Activated gamma-delta T cell treated with anti-CD3 and anti-CD28 coated beads, Interleukin-2, amount 50 U/mL, for 16 hours (primary cell): Measurements from ENCODE around the gene ZNF862.
"Not testable (repeated sequence)": the region's sequence is repeated elsewhere in the genome, so short reads cannot be mapped to it uniquely, and the experiment has no call there.

Experiments used
- DNase-seq: peaks from one replicate; pipeline ENCODE4 v3.0.0-alpha.2; 2020; ENCODE audit warnings: low read depth

Gene ZNF862

DNA sequence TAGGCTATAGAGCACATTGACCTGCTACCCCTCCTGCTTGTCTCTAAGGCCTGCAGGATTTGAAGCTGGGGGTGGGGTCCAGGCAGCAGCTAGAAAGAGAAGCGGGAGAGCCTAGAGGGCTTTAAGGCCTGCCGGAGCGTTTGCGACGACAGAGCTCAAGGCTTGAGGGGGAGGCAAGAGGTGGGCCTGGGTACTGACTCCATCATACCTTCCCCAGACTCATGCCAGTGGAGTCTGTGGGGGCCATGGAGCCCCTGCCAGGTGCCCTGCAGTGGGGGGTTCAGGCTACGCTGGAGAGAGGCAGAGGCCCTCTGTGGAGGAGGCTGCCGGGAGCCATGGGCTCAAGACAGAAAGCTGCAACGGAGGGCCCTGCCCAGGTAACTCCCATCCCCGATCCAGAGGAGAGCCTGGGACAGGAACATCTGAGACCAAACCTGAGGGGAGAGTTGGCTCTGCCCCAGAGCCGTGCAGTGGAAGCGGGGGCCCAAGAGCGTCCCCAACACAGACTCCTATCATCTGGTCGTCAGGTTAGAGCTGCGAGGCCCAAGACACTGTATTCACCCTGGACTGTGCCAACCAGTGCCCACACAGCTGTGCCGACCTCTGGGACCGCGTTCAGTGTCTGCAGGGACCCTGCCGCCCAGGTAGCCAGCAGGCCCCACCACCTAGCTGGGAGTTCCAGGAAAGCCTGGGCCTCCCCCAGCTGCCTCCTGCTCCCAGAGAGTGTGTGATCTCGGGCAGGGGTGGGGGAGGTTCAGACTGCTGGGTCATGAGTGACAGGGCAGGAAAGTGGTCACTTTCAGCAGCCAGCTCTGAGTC lies 13.2 kb upstream of the ZNF862 start:
- no peak for DNase-seq

DNA sequence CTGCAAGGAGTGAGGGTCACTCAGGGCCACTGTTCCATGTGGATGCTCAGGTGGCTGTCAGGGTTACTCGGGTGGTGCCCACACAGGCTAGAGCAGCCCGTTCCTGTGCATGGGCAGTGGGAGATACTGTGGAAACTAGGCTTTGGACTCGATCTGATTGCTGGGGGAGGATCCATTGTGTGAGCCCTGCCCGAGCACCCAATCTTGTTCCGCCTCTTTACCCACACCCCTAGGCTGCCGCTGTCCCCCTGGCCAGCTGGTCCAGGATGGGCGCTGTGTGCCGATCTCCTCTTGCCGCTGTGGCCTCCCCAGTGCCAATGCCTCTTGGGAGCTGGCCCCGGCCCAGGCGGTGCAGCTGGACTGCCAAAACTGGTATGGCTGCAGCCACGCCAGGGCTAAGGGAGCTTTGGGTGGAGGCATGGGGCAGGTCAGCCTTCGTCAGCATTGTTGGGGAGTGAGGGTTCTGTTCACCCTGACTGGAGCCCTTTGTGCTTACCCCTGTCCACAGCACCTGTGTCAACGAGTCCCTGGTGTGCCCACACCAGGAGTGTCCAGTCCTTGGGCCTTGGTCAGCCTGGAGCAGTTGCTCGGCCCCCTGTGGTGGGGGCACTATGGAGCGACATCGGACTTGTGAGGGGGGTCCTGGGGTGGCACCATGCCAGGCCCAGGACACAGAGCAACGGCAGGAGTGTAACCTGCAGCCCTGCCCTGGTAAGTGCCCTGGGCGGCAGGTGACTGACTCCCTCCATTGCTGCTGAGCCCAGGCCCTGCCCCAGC lies 12.4 kb upstream of the ZNF862 start:
- DNase-seq: no peak

DNA sequence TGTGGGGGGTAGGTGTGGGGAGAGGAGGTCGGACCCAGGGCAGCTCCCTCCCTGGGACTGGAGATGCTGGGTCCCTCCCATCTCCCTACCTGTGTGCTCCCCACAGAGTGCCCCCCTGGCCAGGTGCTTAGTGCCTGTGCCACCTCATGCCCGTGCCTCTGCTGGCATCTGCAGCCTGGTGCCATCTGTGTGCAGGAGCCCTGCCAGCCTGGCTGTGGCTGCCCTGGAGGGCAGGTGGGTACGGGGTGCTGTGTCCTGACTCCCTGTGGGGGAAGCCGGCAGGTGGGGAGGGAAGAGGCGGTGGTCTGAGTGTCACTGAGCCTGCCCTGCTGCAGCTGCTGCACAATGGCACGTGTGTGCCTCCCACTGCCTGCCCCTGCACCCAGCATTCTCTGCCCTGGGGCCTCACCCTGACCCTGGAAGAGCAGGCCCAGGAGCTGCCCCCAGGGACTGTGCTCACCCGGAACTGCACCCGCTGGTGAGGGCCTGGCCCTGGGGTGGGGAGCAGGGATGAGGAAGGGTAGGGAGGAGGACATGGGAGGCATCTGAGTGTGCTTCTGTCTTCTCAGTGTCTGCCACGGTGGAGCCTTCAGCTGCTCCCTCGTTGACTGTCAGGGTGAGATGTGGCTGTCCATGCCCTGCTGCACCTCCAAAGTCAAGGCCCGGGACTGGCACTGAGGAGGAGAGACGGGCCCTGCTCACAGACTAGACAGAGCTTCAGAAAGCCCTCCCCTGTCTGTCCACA lies 11.7 kb upstream of the ZNF862 start:
- DNase-seq: no peak

DNA sequence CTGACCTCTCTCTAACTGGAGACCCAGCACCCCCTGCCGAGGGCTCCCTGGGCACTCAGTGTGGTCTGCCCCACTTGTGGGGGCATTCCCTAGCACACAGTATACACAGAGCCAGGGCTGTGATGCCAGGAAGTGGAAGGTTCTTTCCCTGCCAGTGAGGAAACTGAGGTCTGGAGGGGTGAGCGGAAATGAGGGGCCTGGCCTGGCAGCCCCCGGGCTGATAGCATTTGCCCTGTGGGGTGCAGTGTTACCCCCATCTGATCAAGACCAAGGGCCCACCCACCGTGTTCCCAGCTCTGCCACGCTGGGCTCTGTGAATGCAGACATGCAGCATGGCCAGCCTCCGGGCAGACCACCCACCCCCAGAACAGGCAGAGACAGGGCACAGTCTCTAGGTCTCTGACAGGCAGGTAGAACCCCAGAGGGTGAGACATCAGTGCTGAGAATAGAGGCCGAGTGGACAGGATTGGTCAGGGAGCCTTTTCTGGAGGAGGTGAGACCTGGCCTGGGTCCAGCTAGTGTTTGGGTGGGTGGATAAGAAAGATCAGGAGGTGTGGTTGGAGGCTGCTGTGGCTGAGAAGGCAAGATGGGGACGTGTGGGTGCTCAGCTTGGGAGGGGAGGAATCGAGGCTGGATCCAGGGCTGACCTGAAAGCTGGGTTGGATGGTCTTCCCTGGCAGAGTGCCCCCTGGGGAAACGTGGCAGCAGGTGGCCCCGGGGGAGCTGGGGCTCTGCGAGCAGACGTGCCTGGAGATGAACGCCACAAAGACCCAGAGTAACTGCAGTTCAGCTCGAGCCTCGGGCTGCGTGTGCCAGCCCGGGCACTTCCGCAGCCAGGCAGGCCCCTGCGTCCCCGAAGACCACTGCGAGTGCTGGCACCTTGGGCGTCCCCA lies 10.8 kb upstream of the ZNF862 start:
- no peak for DNase-seq

DNA sequence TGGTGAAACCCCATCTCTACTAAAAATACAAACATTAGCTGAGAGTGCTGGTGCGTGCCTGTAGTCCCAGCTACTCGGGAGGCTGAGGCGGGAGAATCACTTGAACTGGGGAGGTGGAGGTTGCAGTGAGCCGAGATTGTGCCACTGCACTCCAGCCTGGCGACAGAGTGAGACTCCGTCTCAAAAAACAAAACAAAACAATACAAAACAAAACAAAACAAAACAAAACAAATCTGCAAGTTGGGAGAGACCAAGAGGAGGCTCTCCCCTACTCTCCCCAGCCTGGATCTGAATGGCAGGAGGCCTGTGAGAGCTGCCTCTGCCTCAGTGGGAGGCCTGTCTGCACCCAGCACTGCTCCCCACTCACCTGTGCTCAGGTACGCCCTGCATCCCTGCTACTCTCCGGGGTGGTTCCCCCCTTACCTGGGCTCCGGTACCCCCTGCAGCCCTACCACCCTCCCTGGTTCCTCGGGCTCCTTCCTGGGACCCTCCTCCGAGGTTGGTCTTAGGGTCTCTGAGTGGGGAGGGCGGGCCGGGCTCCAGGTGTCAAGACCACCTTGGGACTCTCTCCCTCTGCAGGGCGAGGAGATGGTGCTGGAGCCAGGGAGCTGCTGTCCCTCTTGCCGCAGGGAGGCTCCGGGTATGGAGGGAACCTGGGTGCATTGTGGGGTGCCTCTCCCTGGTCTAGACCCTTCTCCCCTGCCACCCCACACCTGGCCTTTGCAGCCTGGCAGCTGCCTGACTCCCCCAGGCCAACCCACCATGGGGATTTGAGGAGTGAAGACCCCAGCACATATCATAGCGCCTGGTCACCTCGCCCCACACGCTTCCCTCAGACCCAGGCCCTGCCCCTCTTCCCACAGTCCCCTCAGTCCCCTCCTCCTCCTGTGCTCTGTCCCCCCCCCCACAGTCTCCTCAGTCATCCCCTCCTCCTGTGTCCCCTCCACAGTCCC lies 9.5 kb upstream of the ZNF862 start:
- DNase-seq: no peak

DNA sequence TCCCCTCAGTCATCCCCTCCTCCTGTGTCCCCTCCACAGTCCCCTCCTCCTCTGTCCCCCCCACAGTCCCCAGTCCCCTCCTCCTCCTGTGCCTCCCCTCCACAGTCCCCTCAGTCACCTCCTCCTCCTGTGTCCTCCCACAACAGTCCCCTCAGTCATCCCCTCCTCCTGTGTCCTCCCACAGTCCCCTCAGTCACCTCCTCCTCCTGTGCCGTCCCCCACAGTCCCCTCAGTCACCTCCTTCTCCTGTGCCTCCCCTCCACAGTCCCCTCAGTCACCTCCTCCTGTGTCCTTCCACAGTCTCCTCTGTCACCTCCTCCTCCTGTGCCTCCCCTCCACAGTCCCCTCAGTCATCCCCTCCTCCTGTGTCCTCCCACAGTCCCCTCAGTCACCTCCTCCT lies 7.6 kb upstream of the ZNF862 start:
- DNase-seq: not testable (repeated sequence)

DNA sequence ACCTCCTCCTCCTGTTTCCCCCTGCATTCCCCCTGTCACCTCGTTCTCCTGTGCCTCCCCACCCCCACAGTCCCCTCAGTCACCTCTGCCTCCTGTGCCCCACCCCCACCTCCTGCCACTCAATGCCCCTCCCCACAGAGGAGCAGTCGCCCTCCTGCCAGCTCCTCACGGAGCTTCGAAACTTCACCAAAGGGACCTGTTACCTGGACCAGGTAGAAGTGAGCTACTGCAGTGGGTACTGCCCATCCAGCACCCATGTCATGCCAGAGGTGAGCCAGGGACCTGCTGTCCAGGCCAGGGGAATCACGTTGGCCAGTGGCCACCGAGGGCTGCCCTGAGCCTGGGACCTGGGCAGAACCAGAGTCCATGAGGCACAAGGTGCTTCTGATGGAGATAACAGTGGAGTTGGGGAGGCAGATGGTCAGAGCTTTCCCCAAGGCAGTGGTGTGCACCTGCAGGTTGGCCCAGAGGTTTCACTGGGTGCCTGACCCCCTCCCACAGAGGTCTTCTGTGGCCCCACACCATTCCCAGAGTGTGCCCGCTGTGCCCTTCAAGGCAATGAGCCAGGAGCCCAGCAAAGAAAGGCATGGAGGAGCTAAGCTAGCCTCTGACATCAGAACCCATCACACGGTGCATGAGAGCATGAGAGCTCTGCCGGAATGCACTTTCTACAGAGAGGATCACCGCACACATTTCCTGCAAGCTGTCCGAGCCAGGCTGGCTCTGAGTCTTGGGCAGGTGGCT lies 7.0 kb upstream of the ZNF862 start:
- DNase-seq: no peak

DNA sequence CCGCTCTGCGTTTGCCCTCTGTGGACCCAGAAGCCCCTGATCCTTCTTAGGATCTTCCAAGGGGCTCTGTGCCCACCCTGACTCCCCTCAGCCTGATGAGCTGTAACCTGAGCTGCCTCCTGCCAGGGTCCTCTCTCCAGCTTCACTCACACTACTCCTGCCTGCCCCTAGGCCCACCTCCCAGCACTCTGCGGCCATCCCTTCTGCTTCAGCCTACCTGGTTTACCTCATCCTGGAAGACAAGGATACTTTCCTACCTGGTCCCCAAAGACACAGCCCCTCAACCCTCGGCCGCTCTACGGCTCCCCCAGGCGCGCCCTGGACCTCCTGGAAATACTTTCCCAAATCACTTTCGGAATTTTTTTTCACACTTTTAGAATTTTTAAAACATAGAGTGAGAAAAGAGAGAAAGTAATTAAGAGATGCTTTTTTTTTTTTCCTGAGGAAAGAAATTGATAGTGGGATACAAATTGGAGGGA lies 6.4 kb upstream of the ZNF862 start:
- no peak for DNase-seq

DNA sequence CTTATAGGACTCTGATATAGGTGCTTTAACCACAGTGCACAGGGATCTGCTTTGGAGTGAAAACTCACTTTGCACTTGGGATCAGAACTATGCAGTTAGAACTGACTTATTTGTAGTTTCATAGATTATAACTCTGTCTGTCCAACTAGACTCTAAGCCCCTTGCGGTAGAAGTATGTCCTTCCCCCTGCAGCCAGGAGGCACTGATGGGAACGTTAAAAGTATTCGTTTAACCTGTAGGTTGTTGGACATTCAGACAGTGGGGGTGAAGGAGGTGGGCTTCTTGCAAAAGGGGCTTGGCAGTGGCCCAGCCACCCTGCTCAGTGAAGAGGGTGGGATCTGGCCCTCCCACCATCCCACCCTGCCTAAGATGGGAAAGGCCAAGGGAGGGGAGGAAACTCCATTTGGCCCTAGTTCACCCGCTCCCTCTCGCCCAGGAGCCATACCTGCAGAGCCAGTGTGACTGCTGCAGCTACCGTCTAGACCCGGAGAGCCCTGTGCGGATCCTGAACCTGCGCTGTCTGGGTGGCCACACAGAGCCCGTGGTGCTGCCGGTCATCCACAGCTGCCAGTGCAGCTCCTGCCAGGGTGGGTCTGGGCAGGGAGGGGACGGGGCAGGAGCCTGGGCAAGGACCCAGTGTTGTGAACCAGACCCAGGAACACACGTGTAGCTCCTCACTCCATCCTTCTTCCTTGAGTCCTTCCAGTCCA lies 5.7 kb upstream of the ZNF862 start:
- DNase-seq: no peak

DNA sequence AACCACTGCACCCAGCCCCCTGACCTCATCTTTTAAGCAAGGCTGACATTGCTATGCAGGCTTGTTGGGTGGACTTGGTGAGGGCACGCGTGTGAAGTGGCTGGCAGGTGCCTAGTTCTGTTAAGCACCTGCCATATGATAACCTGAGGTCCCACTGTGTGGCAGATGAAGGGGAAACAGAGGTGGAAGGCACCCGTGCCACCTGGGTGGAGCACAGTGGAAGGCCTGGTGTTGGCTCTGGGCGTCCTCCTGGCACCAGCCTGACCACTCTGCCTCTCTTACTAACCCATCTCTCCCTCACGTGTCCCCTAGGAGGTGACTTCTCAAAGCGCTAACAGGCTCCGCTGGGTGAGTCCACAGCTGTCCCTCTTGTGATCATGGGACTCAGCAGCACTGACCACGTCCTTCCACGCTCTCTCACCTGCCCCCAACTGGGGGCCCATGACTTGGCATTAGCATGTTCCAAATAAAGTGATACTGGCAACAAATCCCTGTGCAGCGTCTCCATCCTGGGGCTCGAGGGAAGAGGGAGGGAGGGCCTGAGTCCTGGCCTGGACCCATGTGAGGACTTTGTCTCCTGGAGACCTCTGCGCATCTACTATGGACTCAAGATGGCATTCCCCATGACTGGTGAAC lies 4.6 kb upstream of the ZNF862 start:
- no peak for DNase-seq

DNA sequence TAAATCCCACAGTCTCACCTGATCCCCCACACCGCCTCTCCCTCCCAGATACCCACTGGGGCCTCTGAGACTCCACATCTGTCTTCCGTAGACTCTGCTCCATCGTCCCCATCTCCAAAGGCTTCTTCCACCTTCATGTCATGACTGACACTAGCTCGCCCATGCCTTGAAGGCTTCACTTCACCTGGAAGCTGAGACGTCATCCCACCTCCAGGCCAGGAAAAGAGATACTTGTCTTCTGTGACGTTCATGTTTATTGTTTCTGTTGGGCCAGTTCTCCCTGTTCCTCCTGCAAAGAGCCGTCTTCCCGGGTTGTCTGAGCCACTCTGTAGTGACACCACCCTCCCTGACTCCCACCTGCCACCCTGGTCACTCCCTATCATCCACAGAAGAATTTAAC lies 3.6 kb upstream of the ZNF862 start:
- no peak for DNase-seq

DNA sequence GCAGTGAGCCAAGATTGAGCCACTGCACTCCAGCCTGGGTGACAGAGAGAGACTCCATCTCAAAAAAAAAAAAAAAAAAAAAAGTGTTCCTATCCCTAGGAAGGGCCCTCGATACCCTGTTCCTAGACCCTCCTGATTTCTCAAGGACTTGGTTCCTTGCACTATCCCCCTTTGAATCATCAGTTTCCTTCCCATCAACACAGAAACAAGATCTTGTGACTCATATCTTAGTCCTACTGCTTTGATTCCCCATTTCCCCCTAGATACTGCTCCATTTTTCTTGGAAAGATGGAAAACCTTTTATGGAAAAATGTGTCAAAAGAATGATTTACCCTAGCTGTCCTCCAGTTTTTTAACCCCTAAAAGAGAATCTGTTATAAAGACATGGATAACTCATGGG lies 1.7 kb upstream of the ZNF862 start:
- DNase-seq: no peak

DNA sequence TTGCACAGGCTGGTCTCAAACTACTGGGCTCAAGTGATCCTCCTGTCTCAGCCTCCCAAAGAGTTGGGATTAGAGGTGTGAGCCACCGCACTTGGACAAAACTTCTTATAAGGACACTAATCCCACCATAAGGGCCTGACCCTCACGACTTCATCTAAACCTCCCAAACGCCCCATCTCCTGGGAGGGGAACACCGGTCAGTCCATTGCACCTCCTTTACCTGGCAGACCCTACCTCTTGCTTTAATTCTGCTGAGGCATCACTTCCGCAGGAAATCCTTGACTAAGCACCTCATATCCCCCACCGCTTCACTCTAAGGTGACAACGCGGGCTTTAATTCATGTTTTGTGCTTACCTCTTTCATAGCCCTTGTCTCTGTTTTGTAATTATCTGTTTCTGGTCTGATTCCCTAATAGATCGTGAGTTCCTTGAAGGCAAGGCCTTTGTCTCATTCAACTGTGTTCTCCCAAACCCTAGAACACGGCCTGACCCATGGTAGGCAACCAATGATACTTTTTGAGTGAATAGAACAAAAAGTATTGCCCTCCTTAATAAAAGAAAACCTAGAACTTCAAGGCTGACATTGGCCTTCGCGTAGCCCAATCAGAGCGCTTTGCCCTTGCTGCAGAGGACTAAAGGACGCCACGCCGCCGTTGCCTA lies 481 bp upstream of the ZNF862 start:
- DNase-seq: no peak

DNA sequence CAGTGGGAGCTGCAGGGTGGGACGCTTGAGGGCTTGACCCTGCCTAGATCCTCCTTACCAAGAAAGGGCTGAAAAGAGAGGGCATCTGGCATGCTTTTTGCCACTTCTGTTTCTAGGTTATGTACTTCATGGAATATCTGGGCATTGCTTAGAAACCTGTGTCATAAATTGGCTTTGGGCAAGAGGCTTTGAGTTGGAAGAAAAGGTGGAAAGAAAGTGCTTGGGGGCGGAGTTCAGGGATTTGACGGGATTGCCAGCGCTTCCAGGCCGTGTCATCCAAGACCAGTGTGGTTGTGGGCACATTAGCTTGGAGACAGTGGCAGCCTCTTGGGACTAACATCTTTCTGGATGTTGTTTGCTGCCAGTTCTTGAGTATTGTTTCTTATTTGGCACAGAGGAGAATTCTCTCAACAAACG lies 825 bp downstream of the ZNF862 start:
- no peak for DNase-seq

DNA sequence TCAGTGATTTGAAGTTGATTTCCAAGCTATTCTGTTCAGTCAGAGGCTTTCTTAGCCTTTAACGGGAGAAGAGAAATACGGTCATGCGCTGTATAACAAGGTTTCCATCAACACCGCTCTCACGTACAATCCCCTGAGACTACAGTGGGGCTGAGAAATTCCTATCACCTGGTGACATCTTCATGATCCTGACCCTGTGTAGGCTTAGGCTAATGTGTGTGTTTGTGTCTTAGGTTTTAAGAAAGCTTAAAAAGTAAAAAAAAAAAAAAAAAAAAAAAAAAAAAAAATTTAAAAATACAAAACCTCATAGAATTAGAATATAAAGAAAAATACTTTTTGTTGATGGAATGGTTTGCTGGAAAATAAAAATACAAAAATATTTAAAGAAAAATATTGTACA lies 1.8 kb downstream of the ZNF862 start:
- DNase-seq: no peak

DNA sequence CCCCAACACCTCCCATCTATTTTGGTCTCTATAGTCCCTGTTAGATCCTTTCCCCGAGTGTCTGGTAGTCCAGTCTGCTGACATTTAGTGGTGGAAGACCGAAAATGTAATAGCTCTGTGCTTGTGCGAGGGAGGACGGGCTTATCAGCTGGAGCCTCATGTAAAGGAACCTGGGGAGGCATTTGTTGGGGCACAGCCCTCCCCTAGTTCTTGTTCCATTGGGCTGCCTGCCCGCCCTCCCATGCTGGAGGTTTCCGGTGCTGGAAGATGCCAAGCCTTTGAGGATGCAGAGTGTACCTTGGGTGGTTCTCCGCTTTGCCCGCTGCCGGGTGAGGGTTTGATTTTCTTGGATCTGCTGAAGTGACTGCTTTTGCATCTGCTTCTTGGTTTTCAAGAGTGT lies 5.4 kb downstream of the ZNF862 start:
- no peak for DNase-seq

DNA sequence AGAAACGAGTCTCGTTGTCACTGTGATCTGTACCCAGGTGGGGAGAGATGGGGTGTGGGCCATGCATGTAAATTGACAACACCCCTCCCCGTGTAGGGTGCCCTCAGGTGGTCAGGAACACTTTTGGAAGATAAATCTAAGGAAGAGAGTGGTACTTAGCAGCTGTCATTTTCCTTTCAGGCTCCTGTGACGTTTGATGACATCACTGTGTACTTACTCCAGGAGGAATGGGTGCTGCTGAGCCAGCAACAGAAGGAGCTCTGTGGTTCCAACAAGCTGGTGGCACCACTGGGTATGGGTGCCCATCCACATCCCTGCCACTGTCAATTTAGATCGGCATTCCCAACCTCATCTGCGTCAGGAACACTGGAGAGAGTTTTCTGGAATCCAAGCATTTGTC lies 6.3 kb downstream of the ZNF862 start:
- DNase-seq: no peak
